ENCODE data around the gene ABL1. TPM values are rescaled to one million over a fixed set of nuclear protein-coding genes. Genes with fewer than 3 reads are reported as not detected.

The ABL1 gene
- total RNA-seq, 1 experiment from 2014 or later = 18.5 TPM

DNA sequence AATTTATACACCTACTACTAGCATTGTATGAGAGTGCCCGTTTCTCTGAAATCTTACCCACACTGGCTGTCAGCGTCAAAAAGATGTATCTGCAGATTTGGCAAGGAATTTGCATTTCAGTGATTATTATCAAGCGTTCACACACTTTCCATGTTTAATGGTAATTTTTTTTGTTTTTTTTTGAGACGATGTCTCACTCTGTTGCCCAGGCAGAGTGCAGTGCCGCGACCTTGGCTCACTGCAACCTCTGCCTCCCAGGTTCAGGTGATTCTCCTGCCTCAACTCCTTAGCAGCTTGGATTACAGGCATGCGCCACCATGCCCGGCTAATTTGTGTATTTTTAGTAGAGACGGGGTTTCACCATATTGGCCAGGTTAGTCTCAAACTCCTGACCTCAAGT is 14.3 kb downstream of the ABL1 start:
- DNase-seq (ENCODE audit: low spot score) = no peak

DNA sequence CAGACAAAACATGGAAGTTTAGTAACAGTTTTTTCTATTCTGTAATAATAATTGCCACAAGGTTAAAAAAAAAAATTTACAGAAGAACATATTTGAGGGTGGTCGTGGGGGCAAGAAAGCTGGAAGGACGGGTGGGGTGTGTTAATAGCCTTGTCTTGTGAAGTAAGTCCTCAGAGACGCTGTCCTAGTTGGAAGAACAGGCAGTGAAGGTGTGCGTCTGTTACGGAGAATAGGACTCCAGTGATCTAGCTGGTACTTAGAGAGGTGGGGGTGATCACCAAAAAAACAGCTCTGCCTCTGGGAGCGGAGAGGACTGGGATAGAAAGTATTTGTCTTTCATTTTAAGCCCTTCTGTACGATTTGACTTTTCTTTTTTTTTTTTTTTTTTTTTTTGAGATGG is 17.7 kb downstream of the ABL1 start:
- DNase-seq (ENCODE audit: low spot score) = no peak

DNA sequence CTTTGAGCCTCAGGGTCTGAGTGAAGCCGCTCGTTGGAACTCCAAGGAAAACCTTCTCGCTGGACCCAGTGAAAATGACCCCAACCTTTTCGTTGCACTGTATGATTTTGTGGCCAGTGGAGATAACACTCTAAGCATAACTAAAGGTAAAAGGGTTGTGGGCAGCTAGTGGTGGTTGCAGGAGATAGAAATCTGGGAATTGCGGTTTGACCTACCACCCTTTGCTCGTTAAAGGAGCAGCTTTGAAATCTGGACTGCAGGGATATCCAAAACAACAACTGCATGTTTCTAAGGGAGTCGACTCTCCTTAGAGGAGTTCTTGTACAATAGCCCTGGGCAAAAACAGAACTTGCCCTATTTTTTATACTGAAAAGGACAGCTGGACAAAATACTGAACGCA is 19.0 kb downstream of the ABL1 start:
- DNase-seq (ENCODE audit: low spot score) = no peak

DNA sequence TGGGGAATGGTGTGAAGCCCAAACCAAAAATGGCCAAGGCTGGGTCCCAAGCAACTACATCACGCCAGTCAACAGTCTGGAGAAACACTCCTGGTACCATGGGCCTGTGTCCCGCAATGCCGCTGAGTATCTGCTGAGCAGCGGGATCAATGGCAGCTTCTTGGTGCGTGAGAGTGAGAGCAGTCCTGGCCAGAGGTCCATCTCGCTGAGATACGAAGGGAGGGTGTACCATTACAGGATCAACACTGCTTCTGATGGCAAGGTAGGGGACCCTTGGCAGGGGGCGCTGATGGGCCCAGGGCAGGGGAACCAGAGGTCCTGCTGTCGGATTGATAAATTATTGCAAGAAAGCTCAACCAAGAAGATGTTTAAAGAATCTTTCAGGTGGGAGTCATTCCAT is 19.8 kb downstream of the ABL1 start:
- DNase-seq (ENCODE audit: low spot score) = no peak

DNA sequence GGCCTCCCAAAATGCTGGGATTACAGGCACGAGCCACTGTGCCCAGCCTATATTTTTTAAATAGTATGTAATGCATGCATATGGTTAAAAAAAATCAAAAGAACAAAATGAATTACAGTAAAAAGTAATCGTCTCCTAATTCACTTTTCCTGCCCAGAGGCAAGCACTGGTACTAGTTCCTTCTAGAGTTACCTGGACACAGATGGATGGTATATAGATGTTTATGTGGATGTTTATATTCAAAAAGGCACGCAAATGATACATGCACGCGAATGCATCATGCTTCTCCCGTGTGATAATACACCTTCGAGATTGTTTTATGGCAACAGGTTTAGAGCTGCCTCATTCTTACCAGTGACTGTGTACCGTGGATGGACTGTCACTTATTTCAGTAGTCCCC is 21.4 kb downstream of the ABL1 start:
- DNase-seq (ENCODE audit: low spot score) = no peak

DNA sequence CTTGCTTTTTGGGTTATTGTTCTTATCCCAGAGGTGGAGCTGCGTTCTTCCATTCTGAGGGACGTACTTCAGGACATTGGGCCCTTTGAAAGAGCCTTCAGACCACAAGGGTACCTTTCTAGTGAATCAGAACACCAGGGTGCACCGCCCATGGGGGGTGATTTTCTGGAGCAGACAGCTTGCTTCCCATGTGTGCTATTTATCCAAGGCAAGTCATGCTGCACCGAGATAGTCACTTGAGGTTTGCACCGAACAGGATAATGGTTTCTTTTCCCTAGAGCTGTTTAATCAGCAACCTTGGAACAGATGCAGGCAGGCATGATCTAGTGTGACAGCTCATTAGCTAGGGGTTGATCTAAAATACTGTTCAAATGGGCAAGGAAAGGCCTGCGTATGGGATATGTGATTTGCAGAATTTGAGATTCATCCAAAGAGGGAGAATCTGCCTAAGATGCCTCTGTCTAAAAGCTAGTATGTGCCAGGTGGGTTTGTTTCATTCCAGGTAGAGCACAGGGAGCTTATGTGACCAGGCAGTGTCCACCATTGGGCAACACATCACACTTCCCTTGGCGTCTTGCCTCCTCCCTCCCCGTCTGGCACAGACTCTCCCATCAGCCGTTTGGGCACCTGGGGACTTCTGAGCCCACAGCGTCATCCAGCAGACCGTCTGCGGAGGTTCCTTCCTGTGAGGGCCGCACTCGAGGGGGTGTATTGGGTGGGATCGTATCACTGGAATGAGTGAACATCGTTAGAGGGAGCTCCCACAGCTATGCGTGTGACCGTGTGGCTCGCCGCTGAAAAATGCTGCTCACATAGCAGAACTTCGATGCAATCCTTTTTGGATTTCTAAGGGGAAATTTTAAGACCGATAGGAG is 23.0 kb downstream of the ABL1 start:
- peak; percentile 51 for DNase-seq (ENCODE audit: low spot score)

DNA sequence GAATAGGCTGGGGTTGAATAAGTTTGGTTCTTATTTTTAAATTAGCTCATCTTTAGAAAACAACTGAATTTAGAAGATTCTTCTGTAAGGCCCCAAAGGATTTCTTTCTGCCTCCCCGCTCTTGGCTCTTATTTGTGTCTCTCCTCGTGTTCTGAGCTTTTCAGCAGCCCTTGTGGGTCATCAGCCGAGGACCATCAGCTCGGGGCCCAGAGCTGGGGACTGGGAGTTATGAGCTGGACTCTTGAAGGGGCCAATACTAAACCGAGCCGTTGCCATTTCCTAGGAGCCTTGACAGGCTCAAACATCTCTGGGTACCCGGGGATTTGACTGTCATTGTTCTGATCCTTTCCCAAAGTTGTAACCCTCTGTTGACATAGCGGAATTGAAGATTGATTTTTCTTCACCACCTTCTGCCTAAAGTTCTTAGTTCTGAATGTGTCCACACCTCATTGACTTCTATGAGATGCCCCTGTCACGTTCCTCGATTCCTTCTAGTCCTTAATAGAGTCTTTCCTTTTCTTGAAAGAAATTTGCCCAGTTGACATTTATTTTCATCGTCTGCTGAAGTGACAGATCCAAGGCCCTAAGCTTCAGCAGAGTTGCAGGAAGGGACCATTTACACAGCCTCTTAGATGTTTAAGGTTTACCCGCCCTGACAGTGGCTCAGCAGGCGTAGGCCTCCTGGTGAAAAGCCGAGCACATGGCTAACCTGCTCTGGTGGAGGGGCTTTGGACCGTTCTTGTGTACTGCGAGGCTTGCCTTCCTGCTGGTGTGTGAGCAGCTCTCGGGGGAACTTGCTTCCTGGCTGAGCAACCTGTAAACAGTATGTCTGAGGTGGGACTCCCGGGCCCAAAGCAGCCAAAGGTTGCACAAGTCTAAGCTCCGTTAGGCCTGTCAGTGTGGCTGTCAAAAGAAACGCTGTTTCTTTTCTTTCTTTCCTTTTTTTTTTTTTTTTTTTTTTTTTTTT is 24.0 kb downstream of the ABL1 start:
- no peak for DNase-seq (ENCODE audit: low spot score)

DNA sequence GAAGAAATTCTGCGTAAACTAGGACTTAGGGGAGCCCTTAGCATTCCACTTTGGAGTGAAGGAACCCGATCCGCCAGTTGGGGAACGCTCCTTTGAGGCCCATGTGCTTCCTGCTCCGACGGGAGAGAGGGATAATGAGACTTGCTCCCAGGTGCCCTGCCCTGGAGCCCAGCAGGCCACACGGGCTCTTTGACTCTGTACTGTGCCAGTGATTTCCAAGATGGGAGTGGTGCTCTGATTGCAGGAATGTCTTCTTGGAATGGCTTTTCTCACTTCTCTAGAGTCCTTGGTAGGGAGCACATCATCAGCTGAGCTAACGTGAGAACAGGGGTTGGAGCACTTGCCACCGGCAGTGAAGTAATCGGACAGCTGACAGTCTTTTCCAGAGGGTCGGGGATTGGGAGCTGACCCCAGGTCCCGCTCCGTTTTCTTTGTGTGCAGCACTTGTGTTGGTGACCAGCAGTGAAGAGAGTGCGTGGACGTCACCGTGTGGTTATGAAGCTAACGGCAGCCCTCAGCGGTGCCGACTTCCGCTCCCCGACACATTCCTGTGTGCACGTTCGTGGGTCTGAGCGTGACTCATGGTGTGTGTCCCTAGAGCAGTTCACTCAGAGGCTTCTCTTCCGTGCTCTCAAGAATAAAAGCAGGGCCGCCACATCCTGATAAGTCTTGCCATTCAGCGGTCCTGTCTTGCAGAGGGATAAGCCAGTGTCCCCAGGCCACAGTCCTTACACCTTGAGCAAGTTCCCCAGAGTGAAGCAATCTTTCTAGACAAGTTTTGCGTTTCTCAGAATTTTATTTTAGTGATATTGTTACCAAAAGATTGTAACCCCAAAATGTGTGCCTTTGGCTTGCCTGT is 25.6 kb downstream of the ABL1 start:
- peak; percentile 96 for DNase-seq (ENCODE audit: low spot score)

DNA sequence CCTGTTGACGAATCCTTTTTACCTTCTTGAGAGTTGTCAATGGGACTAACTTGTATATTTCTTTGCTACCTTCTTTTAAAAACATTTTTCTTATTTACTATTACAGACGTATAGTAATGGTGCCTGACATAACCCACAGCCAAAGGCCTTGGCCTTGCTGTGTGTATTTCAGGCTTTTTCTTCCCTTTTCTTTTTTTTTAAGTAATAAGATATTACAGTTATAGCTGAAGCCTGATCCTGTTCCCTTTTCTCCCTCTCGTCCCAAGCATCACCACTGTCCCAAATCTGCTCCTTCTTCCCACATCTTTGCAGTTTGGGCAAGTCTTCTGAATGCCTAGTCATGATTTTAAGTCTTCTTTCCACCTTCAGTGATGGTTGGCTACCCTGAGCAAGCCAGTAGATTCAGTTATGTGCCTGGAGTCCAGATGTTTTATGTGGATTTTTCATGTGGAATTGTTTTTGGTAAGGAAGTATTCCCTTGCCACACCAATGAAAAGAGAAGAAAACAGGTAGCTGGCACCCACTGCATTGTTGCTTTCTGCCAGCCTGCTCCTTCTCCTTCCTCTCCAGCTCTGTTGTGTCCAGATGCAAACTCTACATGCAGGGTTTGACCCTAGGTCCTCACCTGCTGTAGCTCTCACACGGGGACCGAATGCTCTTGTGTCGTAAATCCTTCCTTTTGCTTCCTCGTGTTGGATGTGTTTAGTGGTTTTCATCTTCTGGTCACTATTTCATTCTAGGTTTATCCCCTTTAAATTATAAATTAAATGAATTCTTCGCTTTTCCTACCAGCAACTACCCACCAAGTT is 26.5 kb downstream of the ABL1 start:
- no peak for DNase-seq (ENCODE audit: low spot score)

DNA sequence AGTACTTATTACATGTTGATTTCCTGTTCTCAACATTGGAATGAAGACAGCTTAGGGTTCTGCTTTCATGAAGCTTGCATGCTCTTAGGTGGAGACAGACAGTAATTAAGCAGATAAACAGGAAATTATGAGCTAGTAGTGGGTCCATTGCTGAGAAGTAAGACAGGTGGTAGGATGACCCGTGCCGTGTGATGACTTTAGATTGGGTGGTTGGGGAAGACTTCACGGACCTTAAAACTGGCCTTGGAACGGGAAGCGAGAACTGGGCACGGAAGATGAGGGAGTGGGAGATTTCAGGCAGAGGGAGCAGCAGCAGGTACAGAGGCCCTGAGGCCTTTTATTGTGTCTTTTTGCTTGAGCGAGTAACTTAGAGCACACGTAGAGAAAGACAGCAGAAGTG is 27.2 kb downstream of the ABL1 start:
- DNase-seq (ENCODE audit: low spot score) = no peak

DNA sequence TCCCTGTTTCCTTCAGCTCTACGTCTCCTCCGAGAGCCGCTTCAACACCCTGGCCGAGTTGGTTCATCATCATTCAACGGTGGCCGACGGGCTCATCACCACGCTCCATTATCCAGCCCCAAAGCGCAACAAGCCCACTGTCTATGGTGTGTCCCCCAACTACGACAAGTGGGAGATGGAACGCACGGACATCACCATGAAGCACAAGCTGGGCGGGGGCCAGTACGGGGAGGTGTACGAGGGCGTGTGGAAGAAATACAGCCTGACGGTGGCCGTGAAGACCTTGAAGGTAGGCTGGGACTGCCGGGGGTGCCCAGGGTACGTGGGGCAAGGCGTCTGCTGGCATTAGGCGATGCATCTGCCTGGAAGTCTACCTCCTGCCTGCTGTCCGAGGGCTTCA is 27.7 kb downstream of the ABL1 start:
- no peak for DNase-seq (ENCODE audit: low spot score)

DNA sequence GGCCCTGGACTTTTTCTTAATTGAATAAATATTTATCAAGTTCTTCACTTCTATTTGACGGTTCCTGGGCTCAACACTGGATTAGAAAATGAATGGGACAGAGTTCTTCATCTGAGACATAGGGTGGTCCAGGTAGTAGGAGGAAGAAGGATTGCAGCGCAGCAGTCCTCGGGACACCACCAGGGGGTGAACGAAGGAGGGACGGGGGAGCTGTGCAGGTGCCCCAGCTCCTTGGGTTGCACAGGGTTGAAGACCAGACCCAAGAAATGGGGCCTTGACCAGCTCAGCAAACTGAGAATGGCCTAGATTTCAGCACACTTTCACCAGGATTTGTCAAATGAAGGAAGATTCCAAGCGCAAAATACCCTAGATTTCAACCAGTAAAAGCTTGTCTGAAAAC is 29.5 kb downstream of the ABL1 start:
- DNase-seq (ENCODE audit: low spot score) = no peak

DNA sequence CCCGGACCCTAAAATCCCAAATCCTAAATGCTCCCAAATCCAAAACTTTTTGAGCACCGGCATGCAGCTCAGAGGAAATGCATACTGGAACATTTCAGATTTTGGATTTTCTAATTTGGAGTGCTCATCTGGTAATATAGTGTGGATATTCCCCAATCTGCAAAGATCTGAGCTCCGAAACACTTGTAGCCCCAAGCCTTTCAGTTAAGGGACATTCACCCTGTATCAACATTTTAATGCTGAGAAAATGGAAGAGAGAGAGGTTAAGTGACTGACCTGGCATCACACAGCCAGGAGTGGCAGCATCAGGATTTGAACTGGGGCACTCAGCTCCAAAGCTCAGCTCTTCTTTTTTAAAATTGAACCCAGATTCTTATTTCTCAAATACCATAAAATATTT is 30.9 kb downstream of the ABL1 start:
- no peak for DNase-seq (ENCODE audit: low spot score)

DNA sequence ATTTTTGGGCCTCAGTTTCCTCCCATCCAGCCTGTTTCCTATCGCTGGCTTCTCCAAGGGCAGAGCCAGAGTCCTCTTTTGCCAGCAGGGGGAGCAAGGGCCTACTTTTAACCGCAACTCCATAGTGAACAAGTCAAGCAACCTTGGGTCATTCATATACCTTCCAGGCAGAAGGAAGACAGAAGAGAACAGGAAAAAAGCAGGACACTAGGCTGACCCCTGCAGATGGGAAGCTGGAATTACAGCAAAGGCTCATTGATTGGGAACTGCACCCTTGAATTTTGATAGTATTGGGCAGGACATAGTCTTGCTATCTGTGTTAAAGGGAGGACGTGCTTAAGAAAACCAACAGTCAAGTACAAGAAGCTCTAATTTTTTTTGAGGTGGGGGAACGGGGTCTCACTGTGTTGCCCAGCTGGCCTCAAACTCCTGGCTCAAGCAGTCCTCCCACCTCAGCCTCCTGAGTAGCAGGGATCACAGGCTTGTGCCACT is 31.5 kb downstream of the ABL1 start:
- DNase-seq (ENCODE audit: low spot score) = peak; percentile 92

DNA sequence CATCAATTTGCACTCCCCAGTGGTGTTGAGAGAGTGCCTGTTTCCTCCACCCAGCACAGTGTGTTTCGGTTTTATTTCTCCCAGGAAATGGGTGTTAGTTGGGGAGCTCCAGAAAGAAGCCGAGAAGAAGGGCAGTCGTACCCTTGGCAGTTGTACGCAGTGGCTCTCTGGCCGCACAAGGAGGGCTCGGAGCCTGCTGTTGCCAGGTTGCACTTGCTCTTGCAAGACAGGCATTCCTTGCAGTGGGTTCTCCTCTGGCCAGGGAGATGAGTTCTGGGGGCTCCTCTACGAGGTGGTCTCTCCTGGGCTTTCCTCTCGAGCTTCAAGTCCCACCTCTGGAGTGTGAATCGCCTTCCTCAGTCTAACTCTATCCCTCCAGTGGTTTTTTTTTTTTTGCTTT is 32.5 kb downstream of the ABL1 start:
- no peak for DNase-seq (ENCODE audit: low spot score)

DNA sequence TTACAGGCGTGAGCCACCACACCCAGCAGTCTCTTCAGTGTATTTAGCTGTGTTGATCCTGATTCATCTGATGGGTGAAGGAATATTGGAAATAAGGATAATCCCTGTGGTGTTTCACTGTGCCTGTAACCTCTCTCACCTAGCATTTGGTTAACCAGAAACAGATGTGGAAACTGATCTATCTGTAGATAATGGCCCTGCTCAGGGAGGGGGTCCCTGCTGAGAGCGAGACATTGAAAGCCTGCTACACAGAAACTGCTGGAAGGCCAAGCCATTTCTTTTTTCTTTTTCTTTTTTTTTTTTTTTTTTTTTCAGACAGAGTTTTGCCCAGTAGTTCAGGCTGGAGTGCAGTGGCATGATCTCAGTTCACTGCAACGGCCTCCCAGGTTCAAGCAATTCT is 33.2 kb downstream of the ABL1 start:
- no peak for DNase-seq (ENCODE audit: low spot score)

DNA sequence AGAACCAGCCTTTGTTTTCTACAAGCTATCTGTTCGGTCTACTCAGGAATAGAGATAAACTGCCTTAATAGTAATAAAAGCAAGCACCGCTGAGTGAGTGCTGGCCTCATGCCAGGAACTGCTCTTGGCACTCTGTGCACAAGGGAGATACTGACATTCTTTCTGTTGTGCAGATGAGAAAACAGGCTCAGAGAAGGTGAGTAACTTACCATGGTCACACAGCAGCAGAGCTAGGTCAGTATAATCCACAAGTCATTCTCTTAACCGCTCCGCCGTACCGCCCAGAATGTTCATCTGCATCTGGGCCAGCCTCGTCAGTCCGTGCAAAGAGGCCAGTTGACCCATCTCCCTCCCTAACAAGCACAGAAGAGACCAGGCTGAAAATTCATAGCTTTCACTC is 34.2 kb downstream of the ABL1 start:
- DNase-seq (ENCODE audit: low spot score) = no peak

DNA sequence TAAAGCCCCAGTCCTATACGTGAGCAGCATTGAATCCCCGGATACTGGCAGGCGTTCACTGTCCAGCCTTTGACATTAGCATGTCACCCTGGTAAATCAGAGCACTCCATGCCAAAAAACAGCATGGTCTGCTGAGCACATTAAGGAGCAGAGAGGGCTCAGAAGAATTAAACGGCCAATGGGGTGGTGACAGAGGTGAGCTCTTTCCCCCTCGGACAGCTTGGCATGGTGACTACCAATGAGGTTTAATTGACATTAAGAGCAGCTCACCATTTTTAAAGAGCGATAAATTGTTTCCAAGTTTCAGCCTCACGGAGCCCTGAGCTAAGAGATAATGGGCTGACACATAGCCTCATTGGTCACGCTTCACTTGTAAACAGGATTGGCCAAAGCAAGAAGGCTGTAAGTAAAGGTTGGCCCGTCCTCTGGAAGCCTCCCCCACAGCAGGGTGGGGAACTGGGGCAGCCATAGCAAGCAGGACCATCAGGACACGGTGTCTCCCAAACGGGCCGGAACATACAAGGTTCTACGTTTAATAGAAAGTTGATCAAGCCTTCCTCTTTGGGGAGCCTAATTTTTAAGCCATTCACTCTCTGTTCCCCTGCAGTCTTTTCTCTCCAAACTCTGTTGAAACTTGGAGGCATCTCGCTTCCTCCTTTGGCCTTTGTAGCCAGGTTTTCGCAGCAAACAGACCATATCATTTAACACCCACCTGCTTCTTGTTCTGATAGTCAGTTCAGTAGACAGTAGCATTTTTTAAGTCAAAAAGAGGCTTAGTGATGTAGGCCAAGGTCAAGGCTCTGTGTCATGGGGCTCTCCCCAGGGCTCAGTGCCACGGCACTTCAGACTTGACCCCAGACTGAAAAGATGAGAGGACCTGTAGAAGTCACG is 35.7 kb downstream of the ABL1 start:
- no peak for DNase-seq (ENCODE audit: low spot score)

DNA sequence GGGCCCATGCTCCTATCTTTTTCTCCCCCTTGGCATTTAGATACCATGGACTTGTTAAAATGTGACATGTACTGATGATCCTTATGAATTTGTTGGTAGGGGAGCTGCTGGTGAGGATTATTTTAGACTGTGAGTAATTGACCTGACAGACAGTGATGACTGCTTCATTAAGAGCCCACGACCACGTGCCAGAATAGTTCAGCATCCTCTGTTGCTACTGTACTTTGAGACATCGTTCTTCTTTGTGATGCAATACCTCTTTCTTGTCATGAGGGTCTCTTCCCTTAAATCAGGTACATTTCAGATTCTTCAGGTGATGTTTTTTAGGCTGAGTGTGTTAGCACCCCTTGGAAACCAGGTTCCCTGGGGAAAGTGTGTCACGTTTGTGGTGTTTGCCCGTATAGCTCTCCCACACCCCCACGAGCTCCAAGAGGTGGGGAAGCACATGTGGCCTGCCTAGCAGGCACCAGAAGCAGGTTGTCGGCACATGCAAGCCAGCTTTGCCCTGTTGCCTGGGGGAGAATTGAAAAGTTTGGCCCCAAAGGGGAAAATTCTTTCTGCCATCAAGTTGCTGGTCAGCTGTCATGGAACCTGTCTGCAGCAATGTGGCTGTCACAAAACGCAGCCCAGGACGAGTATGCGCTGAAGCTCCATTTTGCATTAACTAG is 36.5 kb downstream of the ABL1 start:
- no peak for DNase-seq (ENCODE audit: low spot score)
